Kidney (tissue), 14 donors: ENCODE measurements around the gene MINDY4. TPM values are rescaled to one million over a fixed set of nuclear protein-coding genes. Genes with fewer than 3 reads are reported as not detected.
A peak's percentile ranks its signal among the peaks of the same experiment; 100 is the strongest.

ENCODE experiments used
- DNase-seq, 5 donors: peaks; one replicate each; pipeline ENCODE4 v3.0.0-alpha.2; 2013 to 2020
- FAIRE-seq: peaks from 2 replicates; lab custom pipeline; 2012; peaks lifted over from hg19 to GRCh38; lab: Jason Lieb, UNC
- H3K27ac ChIP-seq, 2 donors: one replicate each; pipeline ENCODE4 v1.7.0; 2013; ENCODE audit warnings: low read depth in 2 of 2, low read length in 2 of 2, inconsistent platforms in 1 of 2
- H3K27me3 ChIP-seq: one replicate; pipeline ENCODE4 v1.7.1; 2013; ENCODE audit warnings: low read length, inconsistent platforms; ENCODE audit not compliant: control insufficient read depth, insufficient read depth
- H3K36me3 ChIP-seq, 3 donors: one replicate each; pipeline versions ENCODE4 v1.7.0 to v1.7.1; 2013; ENCODE audit warnings: low read length in 3 of 3, control low read depth in 1 of 3, inconsistent platforms in 1 of 3; ENCODE audit not compliant: insufficient read depth in 3 of 3, control insufficient read depth in 2 of 3
- H3K4me1 ChIP-seq, 3 donors: one replicate each; pipeline versions ENCODE4 v1.7.0 to v1.7.1; 2013; ENCODE audit warnings: low read length in 3 of 3, inconsistent platforms in 1 of 3, low read depth in 1 of 3; ENCODE audit not compliant: control insufficient read depth in 2 of 3, insufficient read depth in 2 of 3
- H3K4me3 ChIP-seq, 3 donors: one replicate each; pipeline versions ENCODE4 v1.7.0 to v1.8.1; 2013; ENCODE audit warnings: low read length in 3 of 3, control low read depth in 1 of 3, inconsistent platforms in 1 of 3
- H3K9ac ChIP-seq, 3 donors: one replicate each; pipeline versions ENCODE4 v1.7.0 to v1.7.1; 2013; ENCODE audit warnings: low read length in 3 of 3, control low read depth in 1 of 3, inconsistent platforms in 1 of 3
- H3K9me3 ChIP-seq, 3 donors: one replicate each; pipeline versions ENCODE4 v1.7.0 to v1.7.1; 2013; ENCODE audit warnings: low read length in 3 of 3, control low read depth in 1 of 3, inconsistent platforms in 1 of 3; ENCODE audit not compliant: control insufficient read depth in 2 of 3, insufficient read depth in 1 of 3
- intact Hi-C: fragments of 100-400 bp; cut with DNase I; formaldehyde crosslinking; loops from one replicate; pipeline ENCODE4 v1.11.1; 2022
- polyA plus RNA-seq: library from polyadenylated mRNA; stranded (reverse); fragments of 350-450 nt; fragmentation: Illumina TruSeq; extraction: RNeasy Lipid Tissue Mini Kit (QIAGEN cat#74804); gene quantifications from one replicate; pipeline ENCODE4 v1.2.3, GENCODE V29; 2014; ENCODE audit warnings: low read depth, low replicate concordance; ENCODE audit not compliant: insufficient read depth
- total RNA-seq: library from RNA; stranded (reverse); fragmentation: NEBNext Ultra II Directional; extraction: Animal tissue kit (Norgen Biotek cat#: 25700); gene quantifications from one replicate; pipeline ENCODE4 v1.2.1, GENCODE V29; 2021
- TF ChIP-seq, protein P1 (sequence below): IDR thresholded peaks from 3 replicates; pipeline ENCODE4 v1.5.1; 2012; ENCODE audit warnings: mild to moderate bottlenecking, moderate library complexity, borderline replicate concordance; ENCODE audit not compliant: insufficient read depth; ENCODE audit errors: extremely low read depth
- donor health status: control.
- donor health status: control.
- donor health status: control.
- donor health status: control.
- donor health status: control.
- donor health status: DM: yes; HTN: yes; CAD: no.
- donor health status: Normal renal cell carcinoma (clear cell type).

MINDY4 gene
- total and polyA plus RNA-seq, 2 donors from 2014 or later, result 5.3 to 15.3 TPM

DNA sequence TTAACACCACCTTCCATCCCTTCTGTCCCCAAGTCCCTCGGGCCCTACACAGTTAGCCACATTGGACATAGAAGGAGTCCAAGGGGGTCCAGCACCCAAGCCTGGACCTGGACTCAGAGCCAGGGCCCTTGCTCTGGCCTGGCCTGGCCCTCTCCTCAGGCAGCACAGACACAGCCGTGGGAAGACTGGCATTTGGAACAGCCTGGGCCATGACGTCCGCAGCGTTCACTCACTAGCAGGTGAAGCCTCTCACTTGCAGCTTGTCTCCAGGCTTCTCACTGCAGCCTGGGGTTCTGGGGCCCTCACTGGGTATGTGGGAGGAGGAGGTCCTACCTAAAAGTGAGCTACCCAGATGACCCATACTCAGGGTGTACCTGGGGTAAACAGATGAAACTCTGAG lies 106.8 kb downstream of the MINDY4 start:
- Histone ChIP-seq H3K27ac (no peak overlapping the region), H3K36me3 (peaks cover 0 to 9% (median 5%) of the 10 kb centered on the region in 3 donors), H3K4me3 (no peak overlapping the region), H3K9ac (no peak overlapping the region), H3K4me1 (no peaks in the 10 kb centered on the region), H3K27me3 (no peaks in the 10 kb centered on the region), H3K9me3 (peaks cover 0 to 7% (median 0%) of the 10 kb centered on the region in 3 donors)
- DNase-seq (no peak), FAIRE-seq (no peak)
- TF ChIP-seq, protein P1, sequence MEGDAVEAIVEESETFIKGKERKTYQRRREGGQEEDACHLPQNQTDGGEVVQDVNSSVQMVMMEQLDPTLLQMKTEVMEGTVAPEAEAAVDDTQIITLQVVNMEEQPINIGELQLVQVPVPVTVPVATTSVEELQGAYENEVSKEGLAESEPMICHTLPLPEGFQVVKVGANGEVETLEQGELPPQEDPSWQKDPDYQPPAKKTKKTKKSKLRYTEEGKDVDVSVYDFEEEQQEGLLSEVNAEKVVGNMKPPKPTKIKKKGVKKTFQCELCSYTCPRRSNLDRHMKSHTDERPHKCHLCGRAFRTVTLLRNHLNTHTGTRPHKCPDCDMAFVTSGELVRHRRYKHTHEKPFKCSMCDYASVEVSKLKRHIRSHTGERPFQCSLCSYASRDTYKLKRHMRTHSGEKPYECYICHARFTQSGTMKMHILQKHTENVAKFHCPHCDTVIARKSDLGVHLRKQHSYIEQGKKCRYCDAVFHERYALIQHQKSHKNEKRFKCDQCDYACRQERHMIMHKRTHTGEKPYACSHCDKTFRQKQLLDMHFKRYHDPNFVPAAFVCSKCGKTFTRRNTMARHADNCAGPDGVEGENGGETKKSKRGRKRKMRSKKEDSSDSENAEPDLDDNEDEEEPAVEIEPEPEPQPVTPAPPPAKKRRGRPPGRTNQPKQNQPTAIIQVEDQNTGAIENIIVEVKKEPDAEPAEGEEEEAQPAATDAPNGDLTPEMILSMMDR, result no peak
- intact Hi-C loops, result no loop called here

DNA sequence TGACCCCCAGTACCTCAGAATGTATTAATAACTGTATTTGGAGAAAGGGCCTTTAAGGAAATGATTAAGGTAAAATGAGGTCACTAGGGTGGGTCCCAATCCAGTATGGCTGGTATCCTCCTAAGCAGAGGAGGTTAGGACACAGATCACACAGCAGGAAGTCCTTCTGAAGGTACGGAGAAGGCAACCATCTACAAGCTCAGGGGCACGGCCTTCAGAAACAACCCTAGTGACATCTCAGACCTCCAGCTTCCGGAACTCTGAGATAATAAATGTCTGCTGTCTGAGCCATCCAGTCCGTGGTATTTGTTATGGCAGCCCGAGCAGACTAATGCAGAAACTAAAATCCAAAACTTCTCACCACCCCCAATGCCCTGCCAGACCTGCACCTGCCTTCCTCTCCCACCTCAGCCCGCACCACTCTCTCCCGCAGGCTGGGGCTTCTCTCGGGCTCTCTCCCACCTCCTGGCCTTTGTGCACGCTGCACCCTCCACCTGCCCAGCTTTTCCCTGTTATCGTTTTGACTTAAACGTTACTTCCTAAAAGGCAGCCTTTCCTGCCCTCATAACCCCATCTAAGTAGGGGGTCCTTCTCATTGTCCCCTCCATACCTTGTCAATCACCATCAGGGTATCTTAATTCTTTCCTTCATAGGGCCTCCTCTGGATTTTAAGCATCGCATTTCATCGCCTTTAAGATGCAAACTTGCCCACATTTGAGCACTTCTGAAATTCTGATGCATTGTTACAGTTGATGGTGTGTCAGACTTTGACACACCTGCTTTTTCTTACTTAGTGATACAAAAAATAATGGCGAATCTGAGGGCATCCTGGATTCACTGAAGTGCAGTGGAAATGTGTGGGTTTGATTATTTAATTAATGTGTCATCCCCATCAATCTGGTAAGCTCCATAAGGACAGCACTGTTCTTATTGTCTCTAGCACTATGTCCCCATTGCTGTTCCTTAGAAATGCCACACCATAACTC lies 108.2 kb downstream of the MINDY4 start:
- H3K36me3 ChIP-seq, result peaks cover 0 to 7% (median 5%) of the 10 kb centered on the region in 3 donors
- peaks cover 0 to 3% (median 0%) of the 10 kb centered on the region in 3 donors for H3K9me3 ChIP-seq
- H3K9ac ChIP-seq, result no peak overlapping the region
- TF ChIP-seq, protein P1, result no peak
- DNase-seq (peak in 2 of 5 donors; percentile 52 to 61), FAIRE-seq (no peak)
- no peak overlapping the region for H3K27ac ChIP-seq
- intact Hi-C loops, result no loop called here
- H3K4me1 ChIP-seq, result no peaks in the 10 kb centered on the region
- no peak overlapping the region for H3K4me3 ChIP-seq
- H3K27me3 ChIP-seq, result no peaks in the 10 kb centered on the region

DNA sequence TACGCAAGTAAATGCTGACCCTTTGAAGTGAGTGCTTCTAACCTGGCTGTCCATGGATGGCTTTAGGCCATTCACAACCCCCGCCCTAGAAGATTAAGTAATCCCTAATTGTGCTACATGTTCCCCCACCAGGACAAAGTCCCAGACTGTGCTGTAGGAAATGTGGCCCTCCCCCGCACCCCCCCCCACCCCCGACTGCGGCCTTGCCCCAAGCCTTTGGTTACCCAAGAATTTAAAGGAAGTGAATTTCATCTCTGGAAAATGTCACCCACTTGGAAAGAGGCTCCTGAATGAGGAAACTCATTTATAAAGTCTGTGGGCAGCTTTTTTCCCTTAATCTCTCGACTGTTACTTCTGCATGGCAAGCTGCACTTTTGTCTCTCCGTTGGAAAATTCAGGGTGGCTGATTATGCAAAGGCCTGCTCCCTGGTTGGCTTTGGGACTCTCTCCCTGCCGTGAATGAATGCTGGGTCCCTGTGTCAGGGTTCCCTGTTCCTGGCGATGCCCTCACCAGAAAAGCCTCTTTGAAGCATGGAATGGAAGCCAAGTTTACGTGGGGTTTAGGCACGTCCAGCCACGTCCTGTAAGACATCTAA lies 109.0 kb downstream of the MINDY4 start:
- no peak for FAIRE-seq
- Histone ChIP-seq H3K27ac (no peak overlapping the region), H3K36me3 (peaks cover 0 to 5% (median 1%) of the 10 kb centered on the region in 3 donors), H3K9me3 (no peaks in the 10 kb centered on the region), H3K9ac (no peak overlapping the region), H3K4me1 (no peaks in the 10 kb centered on the region), H3K4me3 (no peak overlapping the region), H3K27me3 (no peaks in the 10 kb centered on the region)
- TF ChIP-seq, protein P1, result no peak
- no peak for DNase-seq
- intact Hi-C loops, result no loop called here
